Measurements from ENCODE around the gene EHBP1L1. TPM values are rescaled to one million over a fixed set of nuclear protein-coding genes. Genes with fewer than 3 reads are reported as not detected.

The EHBP1L1 gene
- total RNA-seq, 1 experiment from 2014 or later = 105 TPM

DNA sequence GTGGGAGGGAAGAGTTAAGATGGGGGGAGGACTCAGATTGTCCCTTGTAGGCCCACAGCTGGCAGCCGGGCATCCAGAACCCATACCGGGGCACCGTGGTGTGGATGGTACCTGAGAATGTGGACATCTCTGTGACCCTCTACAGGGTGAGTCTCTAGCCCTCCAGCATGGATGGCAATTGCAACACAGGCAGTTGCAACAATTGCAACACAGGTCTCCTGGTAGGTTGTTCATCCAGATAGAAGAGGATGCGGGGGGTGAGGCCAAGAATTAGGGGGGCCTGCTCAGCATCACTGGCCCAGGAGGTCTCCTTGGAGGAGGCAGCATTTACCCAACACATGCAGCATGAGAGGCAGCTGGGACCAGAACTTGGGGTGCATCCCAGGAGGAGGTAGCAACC lies 3.4 kb downstream of the EHBP1L1 start:
- Histone ChIP-seq H2AFZ (ENCODE audit: low read depth, low read length, poor library complexity, severe bottlenecking) (no peak overlapping the region), H3K36me3 (ENCODE audit: control insufficient read depth in 1 of 2, insufficient read depth in 2 of 2, low read length in 2 of 2) (peaks cover 2 to 4% of the 10 kb centered on the region in 2 experiments; a peak in 2 of 4 replicates), H3K79me2 (ENCODE audit: insufficient read depth, low read length) (peaks cover 19% of the 10 kb centered on the region; the same call in 1 of the 2 replicates), H3K4me1 (ENCODE audit: control insufficient read depth in 1 of 2, insufficient read depth in 2 of 2, low read length in 2 of 2) (peaks cover 26 to 34% of the 10 kb centered on the region in 2 experiments), H3K4me2 (ENCODE audit: low read length) (no peak overlapping the region), H3K27ac (ENCODE audit: low read depth, low read length) (no peak overlapping the region), H4K20me1 (ENCODE audit: insufficient read depth) (no peaks in the 10 kb centered on the region), H3K9me3 (ENCODE audit: control insufficient read depth in 1 of 2, insufficient read depth in 1 of 2, low read depth in 1 of 2, low read length in 2 of 2) (no peaks in the 10 kb centered on the region), H3K9ac (ENCODE audit: low read length) (no peak overlapping the region), H3K9me2 (ENCODE audit: insufficient read depth) (no peaks in the 10 kb centered on the region), H3K4me3 (replicated peaks in 1 of 2; ENCODE audit: low read depth in 1 of 2, low read length in 2 of 2) (no peak overlapping the region), H3K27me3 (ENCODE audit: insufficient read depth, low read length) (no peaks in the 10 kb centered on the region)
- POLR2A ChIA-PET = no interaction called here
- RAD21 ChIA-PET (ENCODE audit: low non-redundant PET in 1 of 2, low total read pairs in 2 of 2, uncharacterized antibody in 2 of 2, unreplicated experiment in 2 of 2) = no interaction called here
- DNase-seq (ENCODE audit: low read depth, low spot score) (no peak), ATAC-seq (no peak)
- CTCF ChIA-PET = no interaction called here
- BruUV-seq (replicated peaks) = no TSS peak
- intact Hi-C loops (cut with micrococcal nuclease) = no loop called here
- no peak for TF ChIP-seq POLR2AphosphoS5 (IDR thresholded peaks at IDR 0.05; ENCODE audit: low read depth, low read length)
- TF ChIP-seq, protein P1, sequence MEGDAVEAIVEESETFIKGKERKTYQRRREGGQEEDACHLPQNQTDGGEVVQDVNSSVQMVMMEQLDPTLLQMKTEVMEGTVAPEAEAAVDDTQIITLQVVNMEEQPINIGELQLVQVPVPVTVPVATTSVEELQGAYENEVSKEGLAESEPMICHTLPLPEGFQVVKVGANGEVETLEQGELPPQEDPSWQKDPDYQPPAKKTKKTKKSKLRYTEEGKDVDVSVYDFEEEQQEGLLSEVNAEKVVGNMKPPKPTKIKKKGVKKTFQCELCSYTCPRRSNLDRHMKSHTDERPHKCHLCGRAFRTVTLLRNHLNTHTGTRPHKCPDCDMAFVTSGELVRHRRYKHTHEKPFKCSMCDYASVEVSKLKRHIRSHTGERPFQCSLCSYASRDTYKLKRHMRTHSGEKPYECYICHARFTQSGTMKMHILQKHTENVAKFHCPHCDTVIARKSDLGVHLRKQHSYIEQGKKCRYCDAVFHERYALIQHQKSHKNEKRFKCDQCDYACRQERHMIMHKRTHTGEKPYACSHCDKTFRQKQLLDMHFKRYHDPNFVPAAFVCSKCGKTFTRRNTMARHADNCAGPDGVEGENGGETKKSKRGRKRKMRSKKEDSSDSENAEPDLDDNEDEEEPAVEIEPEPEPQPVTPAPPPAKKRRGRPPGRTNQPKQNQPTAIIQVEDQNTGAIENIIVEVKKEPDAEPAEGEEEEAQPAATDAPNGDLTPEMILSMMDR (IDR thresholded peaks at IDR 0.05 in 2 of 3, conservative IDR thresholded peaks at IDR 0.05 in 1 of 3; ENCODE audit: borderline replicate concordance in 1 of 3, insufficient read depth in 1 of 3, low read depth in 2 of 3, low read length in 2 of 3) = no peak
- no peak for TF ChIP-seq YY1 (IDR thresholded peaks at IDR 0.05; ENCODE audit: extremely low read depth, insufficient replicate concordance, low read depth, low read length)
- no peak for TF ChIP-seq ZNF274 (IDR thresholded peaks at IDR 0.05; ENCODE audit: low read depth, low read length)
- TF ChIP-seq REST (IDR thresholded peaks at IDR 0.05; ENCODE audit: low read depth) = no peak
